Karpas-422 (cell line): ENCODE measurements around the gene SPATA2L. TPM values are rescaled to one million over a fixed set of nuclear protein-coding genes. Genes with fewer than 3 reads are reported as not detected.
"Not testable (repeated sequence)": the region's sequence is repeated elsewhere in the genome, so short reads cannot be mapped to it uniquely, and the experiment has no call there.

Source experiments
- DNase-seq: peaks from one replicate; pipeline ENCODE4 v3.0.0-alpha.2; 2015
- H2AFZ ChIP-seq: fragments of 200-600 bp; sonication (generic); 2 replicates; pipeline ENCODE4 v1.6.1; 2014; ENCODE audit warnings: antibody characterized with exemption, low read length, mixed read lengths
- H3K27ac ChIP-seq: fragments of 200-600 bp; sonication (generic); 2 replicates; pipeline ENCODE4 v1.5.1; 2014; ENCODE audit warnings: mild to moderate bottlenecking, low read length, moderate library complexity
- H3K27me3 ChIP-seq: fragments of 200-600 bp; sonication (generic); 2 replicates; pipeline ENCODE4 v1.6.1; 2014; ENCODE audit warnings: low read length, mixed read lengths
- H3K36me3 ChIP-seq: fragments of 200-600 bp; sonication (generic); 2 replicates; pipeline ENCODE4 v1.6.1; 2014; ENCODE audit warnings: low read length, mixed read lengths; ENCODE audit not compliant: insufficient read depth
- H3K4me1 ChIP-seq: fragments of 200-600 bp; sonication (generic); 2 replicates; pipeline ENCODE4 v1.6.1; 2014; ENCODE audit warnings: mild to moderate bottlenecking, low read length, mixed read lengths
- H3K4me2 ChIP-seq: fragments of 200-600 bp; sonication (generic); 2 replicates; pipeline ENCODE4 v1.6.1; 2014; ENCODE audit warnings: low read length, low read depth, mild to moderate bottlenecking; ENCODE audit not compliant: poor library complexity, severe bottlenecking
- H3K4me3 ChIP-seq: fragments of 200-600 bp; sonication (generic); 2 replicates; pipeline ENCODE4 v1.5.1; 2014; ENCODE audit warnings: mild to moderate bottlenecking, antibody characterized with exemption, low read length, mixed read lengths
- H3K79me2 ChIP-seq: fragments of 200-600 bp; sonication (generic); 2 replicates; pipeline ENCODE4 v1.6.1; 2014; ENCODE audit warnings: mild to moderate bottlenecking, low read length, mixed read lengths
- H3K9ac ChIP-seq: fragments of 200-600 bp; sonication (generic); 2 replicates; pipeline ENCODE4 v1.6.0; 2014; ENCODE audit warnings: low read length
- H3K9me2 ChIP-seq: fragments of 200-600 bp; sonication (generic), shearing (Covaris generic); replicated peaks from 2 replicates; pipeline ENCODE4 v1.6.0; 2014; ENCODE audit warnings: mild to moderate bottlenecking, low read length, moderate library complexity; ENCODE audit not compliant: insufficient read depth
- H3K9me3 ChIP-seq: fragments of 300-700, 200-600 bp; sonication (generic); 2 replicates; pipeline ENCODE4 v1.6.1; 2014; ENCODE audit warnings: low read length, mixed read lengths
- H4K20me1 ChIP-seq: fragments of 200-600 bp; sonication (generic); 2 replicates; pipeline ENCODE4 v1.6.1; 2014; ENCODE audit warnings: mild to moderate bottlenecking, antibody characterized with exemption, low read length, low read depth; ENCODE audit not compliant: insufficient read depth
- total RNA-seq: library from RNA; depleted of rRNA; stranded (reverse); fragments of >200 nt; shearing (Covaris generic); gene quantifications from 2 replicates; pipeline ENCODE4 v1.2.3, GENCODE V29; 2014; ENCODE audit warnings: low replicate concordance

Gene SPATA2L
- total RNA-seq, 1 experiment from 2014 or later, result 4.7 TPM

DNA sequence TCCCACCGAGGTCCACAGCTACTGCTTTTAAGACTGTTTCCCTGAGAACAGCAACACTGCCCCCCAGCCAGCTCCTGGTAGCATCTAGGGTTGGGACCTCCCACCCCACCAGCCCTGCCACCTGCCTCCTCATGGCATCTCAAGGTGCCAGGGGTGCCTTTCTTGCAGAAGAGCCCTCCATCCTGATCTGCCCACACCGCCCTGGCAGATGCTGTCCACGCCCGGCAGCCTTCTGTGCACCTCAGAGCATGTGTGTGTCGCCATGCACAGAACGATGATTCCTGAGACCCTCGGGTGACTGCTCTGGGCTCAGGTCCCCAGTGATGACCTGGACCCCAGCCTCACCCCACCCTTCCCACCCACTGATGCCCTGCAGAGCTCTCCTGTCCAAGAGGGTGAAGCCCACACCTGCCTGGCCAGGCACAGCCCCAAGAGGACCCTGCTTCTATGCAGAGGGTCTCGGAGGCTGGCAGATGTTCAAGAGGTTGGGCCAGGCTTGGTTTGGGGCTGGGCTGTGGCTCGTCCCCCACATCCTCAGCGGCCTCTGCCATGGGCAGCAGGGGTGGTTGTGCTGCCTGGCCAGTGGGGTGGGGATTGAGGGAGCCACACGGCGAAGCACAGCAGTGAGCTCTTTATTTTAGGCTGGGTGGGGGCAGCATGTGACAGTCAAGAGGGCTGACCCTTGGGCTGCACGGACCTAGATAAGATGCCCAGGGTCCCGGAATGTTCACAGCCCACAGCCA lies 5.2 kb upstream of the SPATA2L start:
- no peak overlapping the region for H3K27ac ChIP-seq
- peak overlapping the region; percentile 65 for H3K9ac ChIP-seq
- no peak overlapping the region; the same call in 1 of the 2 replicates for H2AFZ ChIP-seq
- H3K36me3 ChIP-seq, result no peaks in the 10 kb centered on the region
- H3K4me2 ChIP-seq, result peak overlapping the region; percentile 69
- peak overlapping the region; percentile 66 for H3K4me3 ChIP-seq
- peaks cover under 1% of the 10 kb centered on the region; the same call in 1 of the 2 replicates for H3K79me2 ChIP-seq
- H3K4me1 ChIP-seq, result peaks cover 10% of the 10 kb centered on the region
- H3K9me3 ChIP-seq, result no peaks in the 10 kb centered on the region
- no peak for DNase-seq
- no peaks in the 10 kb centered on the region for H3K27me3 ChIP-seq
- H3K9me2 ChIP-seq, result no peaks in the 10 kb centered on the region
- H4K20me1 ChIP-seq, result no peaks in the 10 kb centered on the region

DNA sequence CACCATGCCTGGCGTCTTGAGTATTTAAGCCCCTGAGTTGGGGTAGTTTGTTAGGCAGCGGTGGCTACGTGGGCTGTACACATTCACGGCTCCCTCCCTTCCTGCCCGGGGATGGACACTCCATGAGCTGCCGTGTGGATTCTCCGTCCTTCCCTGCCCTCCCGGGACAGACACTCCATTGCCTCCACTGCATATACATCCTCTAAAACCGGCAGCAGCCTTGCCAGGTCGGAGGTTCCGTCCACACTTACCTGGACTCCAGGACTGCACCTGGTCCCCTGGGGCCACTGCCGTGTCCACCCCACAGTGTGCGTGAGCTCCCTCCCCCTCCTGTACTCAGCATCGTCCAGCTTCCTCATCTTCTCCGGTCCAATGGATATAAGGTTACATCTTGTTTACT lies 3.5 kb upstream of the SPATA2L start:
- Histone ChIP-seq H3K9me3 (no peaks in the 10 kb centered on the region), H3K27ac (no peak overlapping the region), H4K20me1 (peaks cover 6% of the 10 kb centered on the region; the same call in 1 of the 2 replicates), H3K79me2 (no peaks in the 10 kb centered on the region), H3K4me2 (no peak overlapping the region), H3K36me3 (no peaks in the 10 kb centered on the region), H3K4me1 (peaks cover 21% of the 10 kb centered on the region), H3K9ac (no peak overlapping the region), H2AFZ (no peak overlapping the region), H3K4me3 (no peak overlapping the region), H3K27me3 (no peaks in the 10 kb centered on the region), H3K9me2 (no peaks in the 10 kb centered on the region)
- DNase-seq, result no peak

- Histone ChIP-seq H2AFZ (no peak overlapping the region), H3K27me3 (no peaks in the 10 kb centered on the region), H3K79me2 (no peaks in the 10 kb centered on the region), H4K20me1 (peaks cover 6% of the 10 kb centered on the region; the same call in 1 of the 2 replicates), H3K4me2 (no peak overlapping the region), H3K36me3 (no peaks in the 10 kb centered on the region), H3K9ac (no peak overlapping the region), H3K9me2 (no peaks in the 10 kb centered on the region), H3K27ac (no peak overlapping the region), H3K4me3 (no peak overlapping the region), H3K4me1 (peaks cover 26% of the 10 kb centered on the region), H3K9me3 (no peaks in the 10 kb centered on the region)
- no peak for DNase-seq
These were observed 2.8 kb upstream of the SPATA2L start for GRCh38 chr16:89704281-89704680.

DNA sequence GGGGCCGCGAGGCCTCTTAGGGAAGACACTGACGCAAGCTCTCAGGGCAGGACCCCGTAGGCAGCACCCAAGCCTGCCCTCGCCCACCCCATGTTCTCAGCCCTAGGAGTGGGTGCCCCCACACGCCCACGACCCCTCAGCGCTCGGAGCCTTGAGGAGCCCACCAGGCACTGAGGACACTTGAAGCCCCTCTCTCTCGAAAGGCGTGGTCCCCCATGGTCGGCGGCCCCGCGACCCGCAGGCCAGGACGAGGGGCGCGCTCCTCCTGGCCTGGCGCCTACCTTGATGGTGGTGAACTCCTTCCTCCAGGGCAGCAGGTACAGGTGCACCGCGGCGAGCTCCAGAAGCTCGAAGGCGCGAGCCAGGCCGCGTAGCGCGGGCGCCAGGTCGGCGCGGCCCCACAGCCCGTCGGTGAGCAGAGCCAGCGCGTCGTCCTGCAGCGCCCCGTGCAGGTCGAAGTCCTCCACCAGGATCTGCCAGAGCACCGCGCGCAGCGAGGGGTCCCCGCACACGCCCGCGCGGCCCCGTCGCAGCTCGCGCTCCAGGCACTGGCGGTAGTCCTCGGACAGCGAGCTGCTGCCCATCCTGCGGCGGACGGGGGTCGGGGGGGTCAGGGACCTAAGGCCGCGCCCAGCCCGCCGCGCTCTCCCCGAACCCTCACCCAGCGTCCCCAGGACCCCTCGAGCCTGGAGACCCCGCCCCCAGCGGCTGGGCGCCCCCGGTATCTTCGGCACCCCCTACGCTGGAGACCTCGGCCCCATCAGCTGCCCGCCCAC lies 668 bp downstream of the SPATA2L start:
- no peaks in the 10 kb centered on the region for H3K79me2 ChIP-seq
- H3K4me3 ChIP-seq, result peak overlapping the region; percentile 75
- peak; percentile 86 for DNase-seq
- H3K4me1 ChIP-seq, result peaks cover 28% of the 10 kb centered on the region
- H2AFZ ChIP-seq, result no peak overlapping the region
- H3K27ac ChIP-seq, result peak overlapping the region; percentile 68
- H3K9ac ChIP-seq, result peak overlapping the region; percentile 83
- peak overlapping the region; percentile 96 for H3K4me2 ChIP-seq
- no peaks in the 10 kb centered on the region for H3K9me2 ChIP-seq
- no peaks in the 10 kb centered on the region for H3K9me3 ChIP-seq
- no peaks in the 10 kb centered on the region for H3K36me3 ChIP-seq
- H4K20me1 ChIP-seq, result peaks cover 6% of the 10 kb centered on the region; the same call in 1 of the 2 replicates
- no peaks in the 10 kb centered on the region for H3K27me3 ChIP-seq

GRCh38 chr16:89700100-89700648 lies 1.3 kb downstream of the SPATA2L start:
- Histone ChIP-seq H3K9me3 (no peaks in the 10 kb centered on the region), H3K36me3 (no peaks in the 10 kb centered on the region), H3K4me1 (peaks cover 28% of the 10 kb centered on the region), H4K20me1 (peaks cover 6% of the 10 kb centered on the region; the same call in 1 of the 2 replicates), H3K27ac (peak overlapping the region; percentile 68), H3K79me2 (no peaks in the 10 kb centered on the region), H3K4me2 (peak overlapping the region; percentile 96), H2AFZ (no peak overlapping the region), H3K27me3 (no peaks in the 10 kb centered on the region), H3K4me3 (peak overlapping the region; percentile 75), H3K9ac (peak overlapping the region; percentile 83), H3K9me2 (no peaks in the 10 kb centered on the region)
- DNase-seq, result peak; percentile 97

DNA sequence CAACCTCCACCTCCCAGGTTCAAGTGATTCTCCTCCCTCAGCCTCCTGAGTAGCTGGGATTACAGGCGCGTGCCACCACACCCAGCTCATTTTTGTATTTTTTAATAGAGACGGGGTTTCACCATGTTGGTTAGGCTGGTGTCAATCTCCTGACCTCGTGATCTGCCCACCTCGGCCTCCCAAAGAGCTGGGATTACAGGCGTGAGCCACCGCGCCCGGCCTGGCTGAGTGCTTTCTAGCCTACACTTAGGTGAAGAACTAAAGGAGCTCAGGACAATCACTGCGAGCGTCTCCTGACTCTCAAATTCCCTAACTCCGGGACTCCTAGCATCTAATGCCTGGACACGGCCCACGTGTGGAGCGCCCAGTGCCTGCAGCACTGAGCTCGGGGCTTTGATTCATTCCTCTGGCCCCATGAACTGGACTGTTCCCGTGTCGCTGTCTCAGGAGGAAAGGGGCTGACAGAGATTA lies 1.8 kb downstream of the SPATA2L start:
- peaks cover 28% of the 10 kb centered on the region for H3K4me1 ChIP-seq
- not testable (repeated sequence) for H3K9me3 ChIP-seq, H3K27me3 ChIP-seq, DNase-seq, H2AFZ ChIP-seq, H4K20me1 ChIP-seq, H3K79me2 ChIP-seq, H3K9ac ChIP-seq, H3K36me3 ChIP-seq, H3K9me2 ChIP-seq, H3K27ac ChIP-seq
- peak overlapping the region; percentile 96 for H3K4me2 ChIP-seq
- peak overlapping the region; percentile 75; the same call in 1 of the 2 replicates for H3K4me3 ChIP-seq

DNA sequence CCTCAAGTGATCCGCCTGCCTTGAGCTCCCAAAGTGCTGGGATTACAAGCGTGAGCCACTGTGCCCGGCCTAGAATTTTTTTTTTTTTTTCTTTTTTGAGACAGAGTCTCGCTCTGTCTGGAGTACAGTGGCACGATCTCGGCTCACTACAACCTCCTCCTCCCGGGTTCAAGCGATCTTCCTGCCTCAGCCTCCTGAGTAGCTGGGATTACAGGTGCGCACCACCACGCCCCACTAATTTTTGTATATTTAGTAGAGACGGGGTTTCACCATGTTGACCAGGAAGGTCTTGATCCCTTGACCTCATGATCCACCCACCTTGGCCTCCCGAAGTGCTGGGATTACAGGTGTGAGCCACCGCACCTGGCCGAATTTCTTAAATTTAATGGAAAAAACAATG lies 2.8 kb downstream of the SPATA2L start:
- H3K27me3 ChIP-seq, H3K9ac ChIP-seq, H3K9me2 ChIP-seq, H3K9me3 ChIP-seq, H3K4me2 ChIP-seq, H3K79me2 ChIP-seq, H2AFZ ChIP-seq, H4K20me1 ChIP-seq, H3K27ac ChIP-seq, H3K36me3 ChIP-seq, H3K4me3 ChIP-seq, DNase-seq: not testable (repeated sequence)
- H3K4me1 ChIP-seq, result peaks cover 28% of the 10 kb centered on the region
